Stimulated activated effector memory CD8-positive, alpha-beta T cell treated with anti-CD3 and anti-CD28 coated beads, Interleukin-12 subunit alpha, Interleukin-12 subunit beta, amount 100 ng/mL, for 72 hours (primary cell): Measurements from ENCODE around the gene NTSR1.

Source experiments
- ATAC-seq: fragments of 150-1000 bp; cut with Tn5 transposase; 2 replicates; pipeline ENCODE4 v1.10.0; 2021
- DNase-seq, 2 donors: peaks; one replicate each; pipeline ENCODE4 v3.0.0; 2021 to 2022; ENCODE audit warnings: low spot score in 2 of 2
- H3K27ac Mint-ChIP-seq: one replicate; pipeline ENCODE4 v1.8.0; 2022; ENCODE audit warnings: mild to moderate bottlenecking, mixed read lengths
- H3K36me3 Mint-ChIP-seq: one replicate; pipeline ENCODE4 v1.8.0; 2022; ENCODE audit warnings: mild to moderate bottlenecking, mixed read lengths
- H3K4me1 Mint-ChIP-seq: one replicate; pipeline ENCODE4 v1.8.0; 2022; ENCODE audit warnings: mixed read lengths
- H3K4me3 Mint-ChIP-seq: one replicate; pipeline ENCODE4 v1.8.0; 2022; ENCODE audit warnings: mild to moderate bottlenecking, mixed read lengths
- H3K9me3 Mint-ChIP-seq: one replicate; pipeline ENCODE4 v1.8.0; 2022; ENCODE audit warnings: mixed read lengths

The NTSR1 gene

DNA sequence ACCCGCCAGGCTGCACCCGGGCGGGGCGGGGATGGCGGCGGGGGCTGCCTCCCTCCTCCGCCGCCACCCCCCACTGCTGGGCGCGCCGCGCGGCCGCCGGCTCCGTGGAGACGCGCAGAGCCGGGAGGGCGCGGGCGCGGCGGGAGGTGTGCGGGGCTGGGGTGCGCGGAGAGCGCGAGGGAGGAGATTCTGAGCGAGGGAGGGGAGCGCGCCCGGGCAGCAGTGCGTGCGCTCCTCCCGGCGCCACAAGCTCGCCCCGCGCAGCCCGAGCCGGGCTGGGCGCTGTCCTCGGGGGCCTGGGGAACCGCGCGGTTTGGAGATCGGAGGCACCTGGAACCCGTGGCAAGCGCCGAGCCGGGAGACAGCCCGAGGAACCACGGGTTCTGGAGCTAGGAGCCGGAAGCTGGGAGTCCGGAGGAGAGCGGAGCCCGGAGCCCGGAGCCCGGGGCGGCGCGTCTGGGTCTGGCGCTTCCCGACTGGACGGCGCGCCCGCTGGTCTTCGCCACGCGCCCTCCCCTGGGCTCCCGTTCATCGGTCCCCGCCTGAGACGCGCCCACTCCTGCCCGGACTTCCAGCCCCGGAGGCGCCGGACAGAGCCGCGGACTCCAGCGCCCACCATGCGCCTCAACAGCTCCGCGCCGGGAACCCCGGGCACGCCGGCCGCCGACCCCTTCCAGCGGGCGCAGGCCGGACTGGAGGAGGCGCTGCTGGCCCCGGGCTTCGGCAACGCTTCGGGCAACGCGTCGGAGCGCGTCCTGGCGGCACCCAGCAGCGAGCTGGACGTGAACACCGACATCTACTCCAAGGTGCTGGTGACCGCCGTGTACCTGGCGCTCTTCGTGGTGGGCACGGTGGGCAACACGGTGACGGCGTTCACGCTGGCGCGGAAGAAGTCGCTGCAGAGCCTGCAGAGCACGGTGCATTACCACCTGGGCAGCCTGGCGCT lies at the start of gene NTSR1:
Gene NTSR1, plus strand, starts transcription at position 246 of the 946 bp plus-strand sequence. Its CDS starts 372 bp downstream, at position 618.
- DNase-seq (no peak), ATAC-seq (no peak)
- Mint-ChIP-seq H3K36me3 (no peaks in the 10 kb centered on the region), H3K4me3 (peak within 1 kb of the TSS; percentile 24), H3K27ac (no peak within 1 kb of the TSS), H3K9me3 (no peaks in the 10 kb centered on the region), H3K4me1 (peaks cover 10% of the 10 kb centered on the region)

DNA sequence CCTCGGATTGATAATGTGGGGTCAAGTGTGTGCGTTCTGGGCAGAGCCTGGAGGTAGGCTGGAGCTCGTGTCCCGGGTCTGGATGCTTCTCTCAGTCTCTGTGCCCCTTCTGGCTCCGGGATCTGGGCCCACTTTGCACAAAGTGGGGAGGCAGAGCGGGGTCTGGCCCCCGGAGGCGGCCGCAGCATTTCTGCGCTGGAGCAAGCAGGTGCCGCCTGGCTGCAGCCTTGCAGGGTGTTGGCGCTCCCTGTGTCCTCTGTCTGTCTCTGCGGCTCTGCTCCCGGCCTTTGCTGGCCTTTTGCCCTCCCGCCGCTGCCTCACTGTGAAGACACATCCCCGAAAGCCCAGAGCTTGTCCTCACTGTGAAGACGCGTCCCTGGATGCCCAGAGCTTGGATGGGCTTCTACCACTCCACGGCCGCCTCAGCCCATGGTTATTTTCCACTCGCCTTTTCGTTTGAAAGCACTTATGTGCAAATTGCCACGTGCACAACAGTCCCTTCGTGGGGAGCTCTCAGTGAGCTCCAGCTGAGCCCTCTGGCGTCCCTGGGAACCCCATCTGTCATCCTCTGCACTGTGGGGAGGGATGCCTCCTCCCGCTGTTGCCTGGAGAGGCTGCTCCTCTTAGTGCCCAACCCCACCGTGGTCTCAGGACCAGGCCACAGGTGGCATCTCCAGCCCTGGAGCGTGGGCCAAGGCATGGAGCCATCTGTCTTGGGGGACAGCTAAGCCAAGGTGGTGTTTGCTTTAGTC lies 49.0 kb upstream of the NTSR1 start:
- peaks cover 21% of the 10 kb centered on the region for H3K36me3 Mint-ChIP-seq
- H3K9me3 Mint-ChIP-seq, result no peaks in the 10 kb centered on the region
- no peaks in the 10 kb centered on the region for H3K4me1 Mint-ChIP-seq
- no peak overlapping the region for H3K27ac Mint-ChIP-seq
- no peak overlapping the region for H3K4me3 Mint-ChIP-seq
- DNase-seq, result no peak
- no peak for ATAC-seq

DNA sequence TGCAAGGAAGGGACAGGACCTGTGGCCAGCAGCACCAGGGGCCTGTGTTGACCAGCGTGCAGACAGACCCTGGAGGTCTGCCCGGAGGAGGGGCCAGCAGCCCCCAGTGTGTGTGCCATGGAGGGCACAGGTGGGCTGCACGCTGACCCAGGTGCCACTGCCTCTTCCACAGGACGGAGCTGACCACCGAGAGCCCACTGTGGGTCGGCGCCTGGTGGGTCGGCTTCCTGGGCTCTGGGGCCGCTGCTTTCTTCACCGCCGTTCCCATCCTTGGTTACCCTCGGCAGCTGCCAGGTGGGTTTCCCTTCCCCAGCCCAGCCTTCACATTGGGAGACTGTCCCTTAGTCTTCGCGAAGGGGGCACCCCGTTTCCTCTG lies 48.4 kb upstream of the NTSR1 start:
- no peak overlapping the region for H3K27ac Mint-ChIP-seq
- H3K4me3 Mint-ChIP-seq, result no peak overlapping the region
- DNase-seq (no peak), ATAC-seq (no peak)
- peaks cover 21% of the 10 kb centered on the region for H3K36me3 Mint-ChIP-seq
- H3K9me3 Mint-ChIP-seq, result no peaks in the 10 kb centered on the region
- H3K4me1 Mint-ChIP-seq, result no peaks in the 10 kb centered on the region

DNA sequence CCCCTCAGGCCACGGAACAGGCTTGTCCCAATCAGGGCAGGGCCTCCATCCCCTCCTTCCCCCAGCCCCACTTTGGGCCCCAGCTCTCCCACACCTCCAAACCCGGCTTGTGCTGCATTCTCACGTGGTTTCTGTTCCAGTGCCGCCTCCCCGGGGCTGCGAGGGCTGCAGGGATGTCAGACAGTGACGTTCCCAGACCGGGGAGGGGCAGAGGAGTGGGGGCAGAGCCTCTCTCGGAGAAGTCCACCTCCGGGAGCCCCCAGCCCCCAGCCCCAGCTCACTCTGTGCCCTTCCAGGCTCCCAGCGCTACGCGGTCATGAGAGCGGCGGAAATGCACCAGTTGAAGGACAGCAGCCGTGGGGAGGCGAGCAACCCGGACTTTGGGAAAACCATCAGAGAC lies 47.9 kb upstream of the NTSR1 start:
- no peaks in the 10 kb centered on the region for H3K9me3 Mint-ChIP-seq
- ATAC-seq, result no peak
- H3K4me3 Mint-ChIP-seq, result no peak overlapping the region
- no peak for DNase-seq
- no peaks in the 10 kb centered on the region for H3K4me1 Mint-ChIP-seq
- H3K36me3 Mint-ChIP-seq, result peaks cover 21% of the 10 kb centered on the region
- no peak overlapping the region for H3K27ac Mint-ChIP-seq

DNA sequence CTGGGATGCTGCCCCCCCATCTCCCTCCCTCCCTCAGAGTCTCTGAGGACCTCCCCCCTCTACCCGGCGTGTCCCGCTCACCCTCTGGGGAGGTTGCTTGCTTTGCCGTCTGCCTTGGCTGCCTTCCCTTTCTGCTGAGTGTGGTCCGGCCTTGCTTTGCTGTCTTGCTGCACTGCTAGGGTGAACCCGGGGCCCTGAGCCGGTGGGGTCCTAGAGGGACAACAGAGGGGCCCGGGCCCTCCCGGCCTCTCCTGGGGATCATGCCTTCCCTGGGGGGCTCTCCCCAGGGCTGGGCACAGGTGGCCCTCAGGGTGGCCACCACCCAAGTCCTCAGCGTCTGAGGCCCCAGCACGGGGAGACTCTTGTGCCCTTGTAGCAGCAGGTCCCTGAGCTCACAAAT lies 47.0 kb upstream of the NTSR1 start:
- no peak for ATAC-seq
- Mint-ChIP-seq H3K4me3 (no peak overlapping the region), H3K36me3 (peaks cover 21% of the 10 kb centered on the region), H3K9me3 (no peaks in the 10 kb centered on the region), H3K27ac (peak overlapping the region; percentile 37), H3K4me1 (no peaks in the 10 kb centered on the region)
- no peak for DNase-seq

DNA sequence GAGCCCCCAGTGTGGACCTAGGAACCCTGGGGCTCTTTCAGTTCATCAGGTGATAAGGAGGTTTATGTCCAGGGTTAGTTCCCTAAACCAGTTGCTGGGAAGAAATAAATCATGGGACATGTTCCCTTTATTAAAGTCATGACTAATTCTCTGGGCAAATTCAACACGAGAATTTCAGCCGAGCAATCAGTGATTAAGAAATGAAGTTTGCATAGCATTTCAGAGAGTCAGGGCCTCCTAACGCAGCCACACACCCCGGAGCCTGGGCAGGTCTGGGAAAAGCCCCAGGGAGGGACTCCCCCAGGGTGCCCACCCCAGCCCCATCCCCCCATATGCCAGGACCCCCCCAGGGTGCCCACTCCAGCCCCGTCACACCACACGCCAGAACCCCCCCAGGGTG lies 46.2 kb upstream of the NTSR1 start:
- no peaks in the 10 kb centered on the region for H3K9me3 Mint-ChIP-seq
- no peaks in the 10 kb centered on the region for H3K4me1 Mint-ChIP-seq
- ATAC-seq (no peak), DNase-seq (no peak)
- H3K27ac Mint-ChIP-seq, result no peak overlapping the region
- H3K36me3 Mint-ChIP-seq, result peaks cover 24% of the 10 kb centered on the region
- no peak overlapping the region for H3K4me3 Mint-ChIP-seq

DNA sequence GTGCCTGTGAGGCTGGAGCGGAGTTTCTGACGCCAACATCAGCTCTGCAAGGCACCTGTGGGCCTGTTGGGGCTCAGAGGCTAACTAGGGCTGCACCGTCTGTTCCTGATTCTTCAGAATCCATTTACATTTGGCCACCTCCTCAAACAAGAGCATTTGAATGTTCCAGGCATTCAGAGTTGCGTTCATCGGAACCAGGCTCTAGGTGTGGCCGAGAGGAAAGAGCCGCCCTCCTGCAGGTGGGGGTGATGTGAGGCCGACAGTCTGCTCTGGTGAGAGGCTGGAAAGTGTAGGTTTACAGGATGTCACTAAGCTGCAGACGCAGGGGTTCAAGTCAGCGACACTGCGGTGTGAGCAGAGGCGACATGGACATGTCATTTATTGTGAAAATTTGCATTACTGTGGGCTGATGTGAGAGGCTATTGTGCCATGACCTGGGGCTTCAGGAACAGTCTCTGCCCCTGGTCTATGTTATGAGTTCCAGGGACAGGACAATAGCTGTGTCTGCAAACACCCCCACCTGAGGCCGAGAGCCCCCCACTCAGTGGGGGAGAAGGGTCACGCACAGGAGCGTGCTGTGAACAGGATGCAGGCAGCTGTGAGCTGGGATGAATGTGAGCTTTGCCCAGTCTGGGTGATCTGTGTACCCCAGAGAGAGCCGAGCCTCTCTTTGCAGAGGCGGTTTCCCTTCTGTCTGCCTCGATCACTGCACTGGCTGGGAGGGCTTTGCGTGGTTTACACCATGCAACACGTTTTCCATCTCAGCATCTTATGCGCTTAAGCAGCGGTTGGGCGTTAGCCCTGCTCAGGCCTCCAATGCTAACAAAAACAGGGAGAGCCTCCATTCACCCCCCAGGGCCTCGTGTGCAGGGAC lies 45.3 kb upstream of the NTSR1 start:
- no peak for ATAC-seq
- peaks cover 34% of the 10 kb centered on the region for H3K36me3 Mint-ChIP-seq
- no peak for DNase-seq
- no peak overlapping the region for H3K4me3 Mint-ChIP-seq
- peak overlapping the region; percentile 20 for H3K27ac Mint-ChIP-seq
- H3K9me3 Mint-ChIP-seq, result no peaks in the 10 kb centered on the region
- no peaks in the 10 kb centered on the region for H3K4me1 Mint-ChIP-seq

DNA sequence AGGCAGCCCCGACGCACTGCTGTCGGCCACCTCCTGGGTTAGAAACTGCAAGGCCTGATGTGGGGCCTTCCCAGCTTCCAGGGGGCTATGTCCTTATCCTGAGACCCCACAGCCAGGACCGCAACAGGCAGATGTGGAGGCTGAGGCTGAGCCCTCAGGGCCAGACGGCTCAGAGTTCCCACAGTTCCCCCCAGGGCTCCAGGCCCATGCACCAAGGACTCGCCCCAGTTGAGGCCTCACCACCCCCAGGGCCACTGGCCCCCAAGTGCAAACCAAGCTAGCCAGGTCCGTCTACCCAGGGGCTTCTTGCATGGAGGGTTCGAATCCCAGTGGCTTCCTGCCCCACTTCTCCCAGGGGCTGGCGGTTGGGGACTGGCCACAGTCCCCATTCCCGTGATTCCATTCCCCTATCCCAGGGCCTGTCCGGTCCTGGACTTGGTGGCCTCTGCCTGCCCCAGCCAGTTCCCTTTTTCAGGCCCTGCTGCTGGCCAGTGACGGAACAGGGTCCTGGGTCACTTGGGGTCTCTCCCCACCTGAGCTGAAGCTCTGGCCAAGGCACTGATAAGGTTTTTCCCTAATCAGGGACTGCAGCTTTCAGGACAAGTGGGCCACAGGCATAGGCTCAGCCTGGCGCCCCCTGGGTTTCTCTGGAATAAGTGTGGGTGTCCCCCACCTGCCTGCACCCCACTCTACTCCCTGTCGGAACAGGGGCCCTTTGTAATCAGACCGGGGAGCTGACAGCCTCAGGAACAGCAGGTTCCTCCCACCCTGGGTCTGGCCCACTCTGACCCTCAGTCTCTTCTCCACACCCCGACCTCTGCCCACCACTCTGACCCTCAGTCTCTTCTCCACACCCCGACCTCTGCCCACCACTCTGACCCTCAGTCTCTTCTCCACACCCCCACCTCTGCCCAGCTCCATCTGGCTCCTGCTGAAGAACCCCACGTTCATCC lies 44.3 kb upstream of the NTSR1 start:
- H3K36me3 Mint-ChIP-seq, result peaks cover 30% of the 10 kb centered on the region
- H3K4me1 Mint-ChIP-seq, result no peaks in the 10 kb centered on the region
- H3K9me3 Mint-ChIP-seq, result no peaks in the 10 kb centered on the region
- H3K27ac Mint-ChIP-seq, result peak overlapping the region; percentile 79
- DNase-seq, result no peak
- ATAC-seq, result no peak
- no peak overlapping the region for H3K4me3 Mint-ChIP-seq

DNA sequence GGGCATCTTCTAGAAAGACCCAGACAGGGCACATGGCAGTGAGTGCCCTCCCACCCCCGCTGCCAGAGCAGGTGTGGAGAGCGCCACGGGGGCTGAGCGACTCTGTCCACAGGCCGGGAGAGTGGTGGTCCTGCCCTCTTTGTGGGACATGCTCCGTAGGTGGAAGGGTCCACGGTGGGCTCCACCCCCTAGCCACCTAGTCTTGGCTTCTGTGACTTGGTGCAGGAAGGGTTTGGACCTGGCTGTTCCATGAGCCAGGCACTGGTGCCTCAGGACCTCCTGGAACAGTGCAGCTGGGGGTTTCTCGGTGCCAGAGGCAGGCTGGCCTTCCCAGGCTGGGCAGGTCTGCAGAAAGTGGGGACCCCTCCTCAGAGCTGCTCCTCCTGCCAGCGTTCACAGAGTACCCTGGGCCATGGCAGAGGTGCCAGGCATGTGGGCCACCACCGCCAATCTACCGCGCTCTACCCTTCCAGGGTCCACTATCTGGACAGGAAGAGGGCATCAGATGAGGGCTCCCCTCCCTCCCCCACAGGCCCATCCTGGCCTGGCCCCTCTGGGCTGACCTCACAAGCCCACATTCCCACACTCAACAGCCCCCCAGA lies 43.4 kb upstream of the NTSR1 start:
- peak overlapping the region; percentile 79 for H3K27ac Mint-ChIP-seq
- ATAC-seq (no peak), DNase-seq (no peak)
- no peaks in the 10 kb centered on the region for H3K9me3 Mint-ChIP-seq
- peaks cover 28% of the 10 kb centered on the region for H3K36me3 Mint-ChIP-seq
- H3K4me3 Mint-ChIP-seq, result no peak overlapping the region
- no peaks in the 10 kb centered on the region for H3K4me1 Mint-ChIP-seq

DNA sequence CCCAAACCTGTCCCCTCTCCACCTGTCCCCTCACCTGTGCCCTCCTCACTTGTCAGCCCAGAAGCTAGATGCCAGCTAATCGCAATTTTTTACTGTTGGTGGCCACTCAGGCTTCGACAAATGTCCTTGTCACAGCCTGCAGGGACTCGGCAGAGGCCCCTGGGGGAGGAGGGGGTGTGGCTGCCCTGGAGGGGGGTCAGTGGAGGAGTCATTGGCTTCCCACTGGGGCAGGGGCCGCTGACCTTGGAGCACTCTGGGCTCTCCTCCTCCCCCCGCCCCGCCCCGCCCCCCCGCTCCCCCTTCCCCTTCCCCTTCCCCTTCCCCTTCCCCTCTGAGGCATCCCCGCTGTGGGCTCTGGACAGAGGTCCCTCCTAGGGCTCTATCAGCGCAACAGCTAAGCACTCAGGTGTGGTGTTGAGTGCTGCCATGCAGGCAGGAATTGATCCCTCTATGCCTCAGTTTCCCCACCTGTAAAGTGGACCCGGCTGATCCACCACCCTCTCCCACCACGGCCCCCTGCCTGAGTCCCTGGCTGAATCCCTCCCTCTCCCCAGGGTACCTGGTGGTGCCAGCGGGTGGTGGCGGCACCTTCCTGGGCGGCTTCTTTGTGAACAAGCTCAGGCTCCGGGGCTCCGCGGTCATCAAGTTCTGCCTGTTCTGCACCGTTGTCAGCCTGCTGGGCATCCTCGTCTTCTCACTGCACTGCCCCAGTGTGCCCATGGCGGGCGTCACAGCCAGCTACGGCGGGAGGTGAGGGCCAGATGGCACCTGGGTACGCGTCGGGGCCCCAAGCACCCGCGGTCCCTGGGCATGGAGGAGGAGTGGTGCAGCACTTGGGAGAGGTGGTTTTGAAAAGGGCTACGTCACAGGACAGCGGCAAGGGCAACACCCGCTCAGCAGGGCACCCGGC lies 42.6 kb upstream of the NTSR1 start:
- Mint-ChIP-seq H3K4me1 (no peaks in the 10 kb centered on the region), H3K4me3 (no peak overlapping the region), H3K36me3 (peaks cover 32% of the 10 kb centered on the region), H3K9me3 (no peaks in the 10 kb centered on the region), H3K27ac (no peak overlapping the region)
- ATAC-seq, result no peak
- no peak for DNase-seq

DNA sequence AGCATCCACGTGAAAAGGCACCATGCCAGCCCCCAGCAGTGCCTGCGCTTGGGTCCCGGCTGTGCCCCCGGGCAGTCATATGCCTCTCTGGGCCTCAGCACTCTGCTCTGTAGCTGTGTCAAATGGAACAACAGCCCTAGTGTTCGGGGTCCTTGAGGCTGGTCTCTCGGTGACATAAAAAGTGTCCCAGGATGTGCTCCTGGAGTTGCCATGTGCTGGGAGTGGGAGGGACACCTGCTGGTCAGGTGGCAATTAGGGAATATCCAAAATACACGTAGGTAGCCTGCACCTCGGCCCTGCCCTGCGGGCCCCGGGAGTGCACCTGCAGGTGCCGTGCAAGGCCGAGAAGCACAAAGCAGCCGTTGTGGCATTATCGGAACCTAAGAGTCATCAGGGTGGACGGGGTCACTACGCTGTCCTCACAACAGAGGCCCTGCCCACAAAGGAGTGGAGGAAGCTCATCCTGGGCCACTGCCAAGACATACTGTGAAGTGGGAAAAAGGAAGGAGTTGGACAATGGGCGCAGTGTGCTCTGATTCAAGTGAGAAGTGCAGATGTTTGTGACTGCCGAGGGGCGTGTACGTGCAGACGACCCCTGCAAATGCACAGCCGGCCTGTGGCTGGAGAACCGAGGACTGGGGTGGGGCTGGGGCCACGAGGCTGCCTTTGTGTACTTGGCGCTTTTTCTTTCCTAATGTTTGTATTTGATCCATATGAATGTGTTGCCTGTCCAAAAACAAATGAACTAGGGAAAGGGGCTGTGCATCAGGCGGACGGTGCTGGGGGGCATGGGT lies 41.7 kb upstream of the NTSR1 start:
- DNase-seq, result no peak
- Mint-ChIP-seq H3K9me3 (no peaks in the 10 kb centered on the region), H3K36me3 (peaks cover 39% of the 10 kb centered on the region), H3K27ac (no peak overlapping the region), H3K4me1 (no peaks in the 10 kb centered on the region), H3K4me3 (no peak overlapping the region)
- ATAC-seq, result no peak

DNA sequence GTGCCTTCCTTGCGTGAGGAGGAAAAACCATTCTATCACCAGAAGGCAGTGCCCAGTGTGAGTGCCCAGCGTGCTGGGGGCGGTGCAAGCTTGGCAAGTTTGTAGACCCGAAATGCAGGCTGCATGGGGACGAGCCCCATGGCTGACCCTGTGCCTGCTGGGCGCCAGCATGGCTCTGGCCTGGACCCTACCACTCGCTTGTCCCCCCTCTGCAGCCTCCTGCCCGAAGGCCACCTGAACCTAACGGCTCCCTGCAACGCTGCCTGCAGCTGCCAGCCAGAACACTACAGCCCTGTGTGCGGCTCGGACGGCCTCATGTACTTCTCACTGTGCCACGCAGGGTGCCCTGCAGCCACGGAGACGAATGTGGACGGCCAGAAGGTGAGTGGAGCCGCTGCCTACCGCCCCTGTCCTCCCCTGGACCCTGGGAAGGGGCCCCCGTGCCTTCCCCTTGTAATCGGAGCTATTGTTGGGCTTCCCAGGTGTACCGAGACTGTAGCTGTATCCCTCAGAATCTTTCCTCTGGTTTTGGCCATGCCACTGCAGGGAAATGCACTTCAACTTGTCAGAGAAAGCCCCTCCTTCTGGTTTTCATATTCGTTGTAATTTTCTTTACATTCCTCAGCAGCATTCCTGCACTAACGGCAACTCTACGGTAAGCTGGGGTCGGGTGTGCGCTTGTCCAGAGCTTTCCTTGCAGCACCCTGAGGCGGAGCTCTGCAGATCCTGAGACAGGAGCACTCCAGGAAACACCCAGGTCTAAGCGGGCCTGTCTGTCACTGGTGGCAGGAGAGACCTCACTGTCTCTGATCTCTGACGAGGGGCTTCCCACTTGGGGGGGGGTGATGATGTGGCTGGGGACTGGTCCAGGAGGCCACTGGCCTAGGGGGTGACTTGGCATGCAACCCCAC lies 40.9 kb upstream of the NTSR1 start:
- no peak overlapping the region for H3K27ac Mint-ChIP-seq
- H3K4me1 Mint-ChIP-seq, result no peaks in the 10 kb centered on the region
- no peaks in the 10 kb centered on the region for H3K9me3 Mint-ChIP-seq
- peaks cover 44% of the 10 kb centered on the region for H3K36me3 Mint-ChIP-seq
- ATAC-seq (no peak), DNase-seq (no peak)
- H3K4me3 Mint-ChIP-seq, result no peak overlapping the region
